B cell (primary cell): ENCODE data around the gene FER.

Experiments
- EZH2 ChIP-seq: IDR thresholded peaks from 2 replicates; pipeline ENCODE4 v1.6.1; 2012; ENCODE audit warnings: borderline replicate concordance, low read depth, mild to moderate bottlenecking, moderate library complexity, low read length; ENCODE audit not compliant: insufficient read depth, poor library complexity, severe bottlenecking
- TF ChIP-seq, protein P1 (sequence below): fragments of 200-600 bp; IDR thresholded peaks from one replicate; pipeline ENCODE4 v1.8.0; 2022; ENCODE audit warnings: antibody characterized with exemption, mild to moderate bottlenecking

DNA sequence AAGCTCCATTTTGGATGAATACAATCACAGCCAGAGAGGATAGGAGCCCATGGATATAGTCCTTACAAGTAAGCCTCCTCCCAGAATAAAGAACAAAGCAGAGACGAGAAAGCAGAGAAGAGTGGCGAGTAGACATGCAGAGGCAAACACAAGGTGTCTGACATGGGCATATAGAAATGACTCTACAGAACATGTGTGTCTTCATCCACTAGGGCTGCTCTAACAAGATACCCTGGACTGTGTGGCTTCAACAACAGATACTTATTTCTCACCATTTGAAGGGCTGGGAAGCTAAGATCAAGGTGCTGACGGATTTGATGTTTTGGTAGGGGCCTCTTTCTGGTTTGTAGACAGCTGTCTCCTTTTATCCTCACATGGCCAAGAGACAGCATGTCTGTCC is 32.3 kb upstream of the FER start:
- TF ChIP-seq, protein P1, sequence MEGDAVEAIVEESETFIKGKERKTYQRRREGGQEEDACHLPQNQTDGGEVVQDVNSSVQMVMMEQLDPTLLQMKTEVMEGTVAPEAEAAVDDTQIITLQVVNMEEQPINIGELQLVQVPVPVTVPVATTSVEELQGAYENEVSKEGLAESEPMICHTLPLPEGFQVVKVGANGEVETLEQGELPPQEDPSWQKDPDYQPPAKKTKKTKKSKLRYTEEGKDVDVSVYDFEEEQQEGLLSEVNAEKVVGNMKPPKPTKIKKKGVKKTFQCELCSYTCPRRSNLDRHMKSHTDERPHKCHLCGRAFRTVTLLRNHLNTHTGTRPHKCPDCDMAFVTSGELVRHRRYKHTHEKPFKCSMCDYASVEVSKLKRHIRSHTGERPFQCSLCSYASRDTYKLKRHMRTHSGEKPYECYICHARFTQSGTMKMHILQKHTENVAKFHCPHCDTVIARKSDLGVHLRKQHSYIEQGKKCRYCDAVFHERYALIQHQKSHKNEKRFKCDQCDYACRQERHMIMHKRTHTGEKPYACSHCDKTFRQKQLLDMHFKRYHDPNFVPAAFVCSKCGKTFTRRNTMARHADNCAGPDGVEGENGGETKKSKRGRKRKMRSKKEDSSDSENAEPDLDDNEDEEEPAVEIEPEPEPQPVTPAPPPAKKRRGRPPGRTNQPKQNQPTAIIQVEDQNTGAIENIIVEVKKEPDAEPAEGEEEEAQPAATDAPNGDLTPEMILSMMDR = no peak
- no peak for TF ChIP-seq EZH2
